Measurements from ENCODE around the gene DAPK2.

The DAPK2 gene

DNA sequence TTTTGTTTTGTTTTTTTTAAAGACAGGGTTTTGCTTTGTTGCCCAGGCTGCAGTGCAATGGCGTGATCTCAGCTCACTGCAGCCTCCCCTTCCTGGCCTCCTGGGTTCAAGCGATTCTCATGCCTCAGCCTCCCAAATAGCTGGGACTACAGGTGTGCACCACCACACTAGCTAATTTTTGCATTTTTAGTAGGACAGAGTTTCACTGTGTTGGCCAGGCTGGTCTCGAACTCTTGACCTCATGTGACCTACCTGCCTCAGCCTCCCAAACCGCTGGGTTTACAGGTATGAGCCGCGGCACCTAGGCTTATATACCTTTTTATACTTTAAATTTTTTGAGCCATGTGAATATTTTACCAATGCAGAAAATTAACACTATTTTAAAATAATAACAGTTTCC is 155.7 kb downstream of the DAPK2 start:
- Histone ChIP-seq H3K27ac (no peak overlapping the region), H3K4me3 (ENCODE audit: low read depth, low read length) (no peak overlapping the region), H3K27me3 (replicated peaks) (no peaks in the 10 kb centered on the region), H3K36me3 (replicated peaks) (no peaks in the 10 kb centered on the region)
- TF ChIP-seq, protein P1, sequence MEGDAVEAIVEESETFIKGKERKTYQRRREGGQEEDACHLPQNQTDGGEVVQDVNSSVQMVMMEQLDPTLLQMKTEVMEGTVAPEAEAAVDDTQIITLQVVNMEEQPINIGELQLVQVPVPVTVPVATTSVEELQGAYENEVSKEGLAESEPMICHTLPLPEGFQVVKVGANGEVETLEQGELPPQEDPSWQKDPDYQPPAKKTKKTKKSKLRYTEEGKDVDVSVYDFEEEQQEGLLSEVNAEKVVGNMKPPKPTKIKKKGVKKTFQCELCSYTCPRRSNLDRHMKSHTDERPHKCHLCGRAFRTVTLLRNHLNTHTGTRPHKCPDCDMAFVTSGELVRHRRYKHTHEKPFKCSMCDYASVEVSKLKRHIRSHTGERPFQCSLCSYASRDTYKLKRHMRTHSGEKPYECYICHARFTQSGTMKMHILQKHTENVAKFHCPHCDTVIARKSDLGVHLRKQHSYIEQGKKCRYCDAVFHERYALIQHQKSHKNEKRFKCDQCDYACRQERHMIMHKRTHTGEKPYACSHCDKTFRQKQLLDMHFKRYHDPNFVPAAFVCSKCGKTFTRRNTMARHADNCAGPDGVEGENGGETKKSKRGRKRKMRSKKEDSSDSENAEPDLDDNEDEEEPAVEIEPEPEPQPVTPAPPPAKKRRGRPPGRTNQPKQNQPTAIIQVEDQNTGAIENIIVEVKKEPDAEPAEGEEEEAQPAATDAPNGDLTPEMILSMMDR (IDR thresholded peaks at IDR 0.05; ENCODE audit: low read depth, low read length, missing control alignments) = no peak
- DNase-seq = no peak
- in situ Hi-C loops (cut with HindIII; ENCODE audit: low pct_ligation_motif_present, low sequenced_read_pairs) = no loop called here

DNA sequence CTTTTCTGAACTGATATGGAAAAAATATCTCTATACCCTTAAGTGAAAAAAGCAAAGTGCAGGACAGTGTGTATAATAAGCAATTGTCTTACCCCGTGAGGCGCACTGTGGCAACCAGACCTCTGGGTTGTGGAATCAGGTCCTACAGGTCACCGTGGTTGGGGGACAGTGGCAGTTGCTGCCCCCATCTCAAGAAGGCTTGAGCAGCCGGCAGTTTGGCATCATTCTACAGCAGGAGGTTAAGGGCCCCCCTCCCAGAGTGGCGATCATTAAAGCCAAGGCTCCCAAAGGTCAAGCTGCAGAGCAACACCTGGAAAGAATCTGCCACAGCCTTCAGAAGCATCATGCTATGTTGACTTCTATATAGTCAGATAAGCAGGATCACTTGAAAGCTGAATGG is 156.5 kb downstream of the DAPK2 start:
- no peaks in the 10 kb centered on the region for H3K36me3 ChIP-seq (replicated peaks)
- in situ Hi-C loops (cut with HindIII; ENCODE audit: low pct_ligation_motif_present, low sequenced_read_pairs) = no loop called here
- TF ChIP-seq, protein P1 (IDR thresholded peaks at IDR 0.05; ENCODE audit: low read depth, low read length, missing control alignments) = no peak
- no peak overlapping the region for H3K27ac ChIP-seq
- no peaks in the 10 kb centered on the region for H3K27me3 ChIP-seq (replicated peaks)
- no peak overlapping the region for H3K4me3 ChIP-seq (ENCODE audit: low read depth, low read length)
- DNase-seq = no peak

DNA sequence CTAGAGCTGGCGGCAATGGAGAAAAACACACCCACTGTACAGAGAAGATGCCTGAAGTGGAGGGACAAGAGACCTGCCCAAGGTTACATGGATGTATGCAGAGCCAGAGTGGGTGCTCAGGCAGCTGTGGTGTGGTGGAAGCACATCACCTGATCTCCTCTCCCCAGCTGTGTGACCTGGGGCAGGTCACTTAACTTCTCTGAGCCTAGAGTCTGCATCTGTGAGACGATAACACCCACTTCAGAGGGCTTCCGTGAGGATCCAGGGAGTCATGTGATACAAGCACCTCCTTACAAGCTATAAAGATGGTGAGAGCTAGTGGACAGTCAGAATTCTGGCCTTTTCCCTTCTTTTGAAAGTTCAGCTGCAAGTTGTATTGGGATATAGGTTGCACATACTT is 157.5 kb downstream of the DAPK2 start:
- Histone ChIP-seq H3K4me3 (ENCODE audit: low read depth, low read length) (no peak overlapping the region), H3K36me3 (replicated peaks) (no peaks in the 10 kb centered on the region), H3K27ac (no peak overlapping the region), H3K27me3 (replicated peaks) (no peaks in the 10 kb centered on the region)
- no peak for DNase-seq
- in situ Hi-C loops (cut with HindIII; ENCODE audit: low pct_ligation_motif_present, low sequenced_read_pairs) = no loop called here
- TF ChIP-seq, protein P1 (IDR thresholded peaks at IDR 0.05; ENCODE audit: low read depth, low read length, missing control alignments) = no peak

DNA sequence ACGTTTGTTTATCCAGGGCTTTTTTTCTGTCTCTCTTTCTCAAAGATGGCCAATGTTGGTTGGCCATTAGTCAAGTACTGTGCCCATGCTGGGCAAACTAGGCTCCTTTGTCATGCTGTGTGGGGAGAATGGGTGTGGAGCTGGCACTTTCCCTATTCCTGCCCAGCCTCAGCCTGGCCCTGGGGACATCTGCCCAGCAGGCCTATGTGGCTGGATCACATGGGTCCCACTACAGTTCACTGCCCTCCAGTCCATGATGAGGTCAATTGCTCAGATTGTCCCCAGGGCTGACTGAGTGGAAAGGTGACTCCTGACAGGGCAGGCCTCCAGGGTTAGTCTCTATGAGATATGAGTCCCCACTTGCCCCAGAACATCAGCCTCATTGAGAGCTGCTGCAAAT is 158.1 kb downstream of the DAPK2 start:
- Histone ChIP-seq H3K27ac (no peak overlapping the region), H3K4me3 (ENCODE audit: low read depth, low read length) (no peak overlapping the region), H3K36me3 (replicated peaks) (no peaks in the 10 kb centered on the region), H3K27me3 (replicated peaks) (no peaks in the 10 kb centered on the region)
- DNase-seq = no peak
- in situ Hi-C loops (cut with HindIII; ENCODE audit: low pct_ligation_motif_present, low sequenced_read_pairs) = no loop called here
- TF ChIP-seq, protein P1 (IDR thresholded peaks at IDR 0.05; ENCODE audit: low read depth, low read length, missing control alignments) = no peak

DNA sequence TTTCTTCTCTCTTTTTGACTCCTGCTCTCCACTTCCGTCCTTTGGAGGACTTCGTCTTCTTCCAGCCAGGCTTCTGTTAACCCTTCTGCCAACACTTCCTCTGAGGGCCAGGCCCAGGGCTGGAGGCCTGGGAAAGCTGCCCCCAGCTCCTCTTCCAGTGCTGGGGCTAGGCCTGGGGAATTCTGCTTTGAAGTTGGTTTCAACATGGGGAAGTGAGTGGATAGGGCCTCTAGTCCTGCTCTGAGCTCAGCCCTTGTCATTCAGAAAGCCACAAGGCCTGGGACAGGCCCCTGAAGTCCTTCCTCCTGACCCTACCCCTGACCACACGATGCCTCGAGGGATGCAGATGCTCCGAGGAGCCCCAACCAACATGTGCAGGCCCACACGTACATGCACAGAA is 158.7 kb downstream of the DAPK2 start:
- no peak overlapping the region for H3K27ac ChIP-seq
- no peaks in the 10 kb centered on the region for H3K27me3 ChIP-seq (replicated peaks)
- in situ Hi-C loops (cut with HindIII; ENCODE audit: low pct_ligation_motif_present, low sequenced_read_pairs) = no loop called here
- TF ChIP-seq, protein P1 (IDR thresholded peaks at IDR 0.05; ENCODE audit: low read depth, low read length, missing control alignments) = no peak
- no peak for DNase-seq
- no peaks in the 10 kb centered on the region for H3K36me3 ChIP-seq (replicated peaks)
- no peak overlapping the region for H3K4me3 ChIP-seq (ENCODE audit: low read depth, low read length)

DNA sequence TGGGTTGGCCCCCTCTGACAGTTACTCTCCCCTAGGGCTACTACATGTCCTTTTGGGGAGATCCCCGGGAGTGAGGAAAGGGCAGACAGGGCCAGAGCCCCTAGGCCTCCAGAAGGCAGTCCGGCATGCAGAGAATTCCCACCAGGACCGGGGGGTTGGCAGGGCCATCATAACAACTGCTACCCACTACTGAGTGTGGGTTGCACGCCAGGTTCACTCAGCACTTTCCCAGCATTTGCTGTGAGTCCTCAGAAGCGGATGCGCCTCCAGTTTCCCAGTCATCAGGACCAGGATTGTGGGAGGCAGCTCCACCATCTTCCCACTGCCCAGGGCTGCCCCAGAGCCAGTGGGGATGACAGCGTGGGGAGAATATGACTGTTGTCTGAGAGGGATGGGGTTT is 161.3 kb downstream of the DAPK2 start:
- no peak for DNase-seq
- Histone ChIP-seq H3K4me3 (ENCODE audit: low read depth, low read length) (no peak overlapping the region), H3K27me3 (replicated peaks) (no peaks in the 10 kb centered on the region), H3K27ac (no peak overlapping the region), H3K36me3 (replicated peaks) (no peaks in the 10 kb centered on the region)
- in situ Hi-C loops (cut with HindIII; ENCODE audit: low pct_ligation_motif_present, low sequenced_read_pairs) = no loop called here
- TF ChIP-seq, protein P1 (IDR thresholded peaks at IDR 0.05; ENCODE audit: low read depth, low read length, missing control alignments) = no peak

Data from brain microvascular endothelial cell (primary cell).